K562 (cell line): Measurements from ENCODE around the gene RIPOR1. TPM values are rescaled to one million over a fixed set of nuclear protein-coding genes. Genes with fewer than 3 reads are reported as not detected.

ENCODE experiments used
- ASH1L ChIP-seq: fragments of 450-650 bp; IDR thresholded peaks from 2 replicates; pipeline ENCODE4 v1.6.1; 2018; ENCODE audit warnings: borderline replicate concordance, mild to moderate bottlenecking, low read depth; ENCODE audit not compliant: partially characterized antibody
- BRF1 ChIP-seq: IDR thresholded peaks from 3 replicates; pipeline ENCODE4 v1.6.1; 2011; ENCODE audit warnings: borderline replicate concordance, mild to moderate bottlenecking; ENCODE audit not compliant: insufficient read length; ENCODE audit errors: extremely low read depth
- CBX5 ChIP-seq: IDR thresholded peaks from 2 replicates; pipeline ENCODE4 v1.6.1; 2014; ENCODE audit warnings: low read depth, borderline replicate concordance
- CHD2 ChIP-seq: IDR thresholded peaks from 2 replicates; pipeline ENCODE4 v1.6.1; 2011; ENCODE audit warnings: low read depth, low read length
- DPF2 ChIP-seq: fragments of 450-650 bp; IDR thresholded peaks from 2 replicates; pipeline ENCODE4 v1.6.1; 2016
- FIP1L1 ChIP-seq: fragments of 200-400 bp; formaldehyde crosslinking; IDR thresholded peaks from 2 replicates; pipeline ENCODE4 v1.6.1; 2018; ENCODE audit warnings: mild to moderate bottlenecking, low read depth, low read length; ENCODE audit not compliant: poor library complexity, severe bottlenecking
- FOXA3 ChIP-seq, 2 experiments: fragments of 450-650 bp in 1 of 2; sonication (generic) in 1 of 2; formaldehyde crosslinking; IDR thresholded peaks in 1 of 2; conservative IDR thresholded peaks in 1 of 2; 2 replicates each; pipeline versions ENCODE4 v1.4.0 to v1.8.0; 2020 to 2022; ENCODE audit warnings: mild to moderate bottlenecking in 2 of 2, missing genetic modification reagents in 1 of 2
- FOXM1 ChIP-seq, 2 experiments: fragments of 450-650 bp in 1 of 2; sonication (generic) in 1 of 2; formaldehyde crosslinking in 1 of 2; IDR thresholded peaks; 2 replicates each; pipeline versions ENCODE4 v1.6.1 to v1.9.0; 2017 to 2022; ENCODE audit warnings: low read depth in 2 of 2, mild to moderate bottlenecking in 2 of 2, missing genetic modification reagents in 1 of 2, moderate library complexity in 1 of 2
- GATAD2B ChIP-seq: fragments of 450-650 bp; IDR thresholded peaks from 2 replicates; pipeline ENCODE4 v1.6.1; 2017; ENCODE audit warnings: mild to moderate bottlenecking, borderline replicate concordance
- KLF10 ChIP-seq: fragments of 250-450 bp; sonication (Bioruptor Pico); IDR thresholded peaks from 2 replicates; pipeline ENCODE4 v1.6.1; 2021; ENCODE audit warnings: matching md5 sums
- NCOA1 ChIP-seq: fragments of 450-650 bp; IDR thresholded peaks from 2 replicates; pipeline ENCODE4 v1.6.1; 2016; ENCODE audit warnings: low read depth
- NCOA4 ChIP-seq: fragments of 450-650 bp; IDR thresholded peaks from 2 replicates; pipeline ENCODE4 v1.6.1; 2018; ENCODE audit warnings: mild to moderate bottlenecking; ENCODE audit not compliant: partially characterized antibody
- RBBP5 ChIP-seq: fragments of 200-600 bp; sonication (generic); IDR thresholded peaks from 2 replicates; pipeline ENCODE4 v1.6.1; 2012; ENCODE audit warnings: borderline replicate concordance, mild to moderate bottlenecking, low read length, control low read depth, inconsistent platforms; ENCODE audit not compliant: insufficient read depth, poor library complexity, severe bottlenecking
- RBM39 ChIP-seq: fragments of 200-400 bp; formaldehyde crosslinking; optimal IDR thresholded peaks from 2 replicates; pipeline ENCODE3; 2018; ENCODE audit warnings: low read depth, low read length
- SMAD2 ChIP-seq: fragments of 150-350 bp; IDR thresholded peaks from 2 replicates; pipeline ENCODE4 v1.6.1; 2014; ENCODE audit warnings: low read depth, mild to moderate bottlenecking, low read length
- SREBF2 ChIP-seq: sonication (generic); formaldehyde crosslinking; IDR thresholded peaks from 2 replicates; pipeline ENCODE4 v1.4.0; 2020; ENCODE audit warnings: mild to moderate bottlenecking, missing genetic modification reagents
- TBL1XR1 ChIP-seq, 2 experiments: IDR thresholded peaks; 2 replicates each; pipeline ENCODE4 v1.6.1; 2012; ENCODE audit warnings: improper control_type of control experiment in 2 of 2, low read length in 2 of 2, mild to moderate bottlenecking in 1 of 2
- THRA ChIP-seq: fragments of 450-650 bp; IDR thresholded peaks from 2 replicates; pipeline ENCODE4 v1.6.1; 2017; ENCODE audit warnings: mild to moderate bottlenecking, moderate library complexity
- THRAP3 ChIP-seq: fragments of 450-650 bp; IDR thresholded peaks from 2 replicates; pipeline ENCODE4 v1.6.1; 2016; ENCODE audit warnings: mild to moderate bottlenecking, inconsistent platforms, borderline replicate concordance
- ZFP1 ChIP-seq: fragments of 450-650 bp; formaldehyde crosslinking; IDR thresholded peaks from 2 replicates; pipeline ENCODE4 v1.4.0; 2020; ENCODE audit warnings: mild to moderate bottlenecking, mixed read lengths
- ZKSCAN1 ChIP-seq: fragments of 150-350 bp; IDR thresholded peaks from 2 replicates; pipeline ENCODE4 v1.6.1; 2016; ENCODE audit warnings: low read depth, low read length
- ZNF239 ChIP-seq: fragments of 250-450 bp; sonication (Bioruptor Pico); IDR thresholded peaks from 2 replicates; pipeline ENCODE4 v1.4.0; 2020; ENCODE audit warnings: mild to moderate bottlenecking
- ZNF3 ChIP-seq: fragments of 250-450 bp; sonication (Bioruptor Pico); IDR thresholded peaks from 2 replicates; pipeline ENCODE4 v1.5.0; 2021; ENCODE audit warnings: mild to moderate bottlenecking, moderate library complexity
- ZSCAN29 ChIP-seq: fragments of 450-650 bp; IDR thresholded peaks from 2 replicates; pipeline ENCODE4 v1.6.1; 2017
- polyA plus RNA-seq, 8 experiments: library from polyadenylated mRNA; depleted of rRNA in 4 of 8; stranded (reverse) in 5 of 8; unstranded in 3 of 8; fragments of >200 nt; fragmentation: Nextera tagmentation in 2 of 8; fragmentation: Illumina TruSeq in 1 of 8; extraction: Ambion mirVana in 2 of 8; extraction: Trizol in 1 of 8; gene quantifications; 2 replicates each; pipeline versions ENCODE4 v1.2.1 to v1.2.3, GENCODE V29; 2011 to 2014; ENCODE audit warnings: inconsistent platforms in 1 of 8, missing spikeins in 1 of 8
- total RNA-seq, 7 experiments: library from RNA; depleted of rRNA in 6 of 7; stranded (reverse); fragments of >200 nt in 6 of 7; fragmentation: Illumina TruSeq in 2 of 7; extraction: Trizol in 2 of 7; gene quantifications; 2 replicates each; pipeline versions ENCODE4 v1.2.1 to v1.2.3, GENCODE V29; 2011 to 2021; ENCODE audit warnings: low replicate concordance in 1 of 7
- TF ChIP-seq, protein P1 (sequence below), 3 experiments: IDR thresholded peaks in 2 of 3; conservative IDR thresholded peaks in 1 of 3; 2 replicates each; pipeline ENCODE4 v1.5.1; 2011 to 2012; ENCODE audit warnings: low read length in 3 of 3, mild to moderate bottlenecking in 3 of 3, control low read depth in 2 of 3, improper control_type of control experiment in 1 of 3, inconsistent platforms in 1 of 3, low read depth in 1 of 3, mixed read lengths in 1 of 3, moderate library complexity in 1 of 3; ENCODE audit not compliant: insufficient read depth in 2 of 3
- TF ChIP-seq, protein P2 (sequence below): fragments of 450-650 bp; formaldehyde crosslinking; IDR thresholded peaks from 2 replicates; pipeline ENCODE4 v1.4.0; 2022; ENCODE audit warnings: mild to moderate bottlenecking, moderate library complexity

RIPOR1 gene
- total and polyA plus RNA-seq, 9 of the 15 experiments (the other 6 are each of a cell fraction or from before 2014, with no cell fraction given), result 0.36 to 31.1 (median 3.0) TPM

GRCh38 chr16:67480833-67481560, 47.6 kb upstream of the RIPOR1 start, which contains the start of gene ATP6V0D1 (continued):
- no peak for TF ChIP-seq CBX5
- peak; percentile 87 for TF ChIP-seq FIP1L1
- peak; percentile 56; the same call in 1 of the 2 replicates for TF ChIP-seq ZKSCAN1
- TF ChIP-seq ZNF3 (CRISPR knock-in tag), result no peak
- peak in 1 of 2 experiments; percentile 50; a peak in 1 of 4 replicates for TF ChIP-seq TBL1XR1 (IDR thresholded peaks at IDR 0.05; ENCODE audit: low read length in 2 of 2)
- TF ChIP-seq ASH1L, result no peak
- TF ChIP-seq, protein P1, sequence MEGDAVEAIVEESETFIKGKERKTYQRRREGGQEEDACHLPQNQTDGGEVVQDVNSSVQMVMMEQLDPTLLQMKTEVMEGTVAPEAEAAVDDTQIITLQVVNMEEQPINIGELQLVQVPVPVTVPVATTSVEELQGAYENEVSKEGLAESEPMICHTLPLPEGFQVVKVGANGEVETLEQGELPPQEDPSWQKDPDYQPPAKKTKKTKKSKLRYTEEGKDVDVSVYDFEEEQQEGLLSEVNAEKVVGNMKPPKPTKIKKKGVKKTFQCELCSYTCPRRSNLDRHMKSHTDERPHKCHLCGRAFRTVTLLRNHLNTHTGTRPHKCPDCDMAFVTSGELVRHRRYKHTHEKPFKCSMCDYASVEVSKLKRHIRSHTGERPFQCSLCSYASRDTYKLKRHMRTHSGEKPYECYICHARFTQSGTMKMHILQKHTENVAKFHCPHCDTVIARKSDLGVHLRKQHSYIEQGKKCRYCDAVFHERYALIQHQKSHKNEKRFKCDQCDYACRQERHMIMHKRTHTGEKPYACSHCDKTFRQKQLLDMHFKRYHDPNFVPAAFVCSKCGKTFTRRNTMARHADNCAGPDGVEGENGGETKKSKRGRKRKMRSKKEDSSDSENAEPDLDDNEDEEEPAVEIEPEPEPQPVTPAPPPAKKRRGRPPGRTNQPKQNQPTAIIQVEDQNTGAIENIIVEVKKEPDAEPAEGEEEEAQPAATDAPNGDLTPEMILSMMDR (IDR thresholded peaks at IDR 0.05 in 2 of 3, conservative IDR thresholded peaks at IDR 0.05 in 1 of 3; ENCODE audit: insufficient read depth in 2 of 3, low read depth in 1 of 3, low read length in 3 of 3), result peak; percentile 90 to 98 (median 93)
- TF ChIP-seq DPF2, result 0 out of 2 replicates have a peak, but pooled peaks have one; percentile 30
- TF ChIP-seq THRAP3, result no peak
- TF ChIP-seq ZNF239 (CRISPR knock-in tag), result no peak
- no peak for TF ChIP-seq BRF1
- peak in 1 of 2 experiments; percentile 75; a peak in 3 of 4 replicates for TF ChIP-seq FOXA3 (CRISPR knock-in tag; conservative IDR thresholded peaks at IDR 0.05 in 1 of 2, IDR thresholded peaks at IDR 0.05 in 1 of 2)
- TF ChIP-seq RBM39, result no peak
- no peak for TF ChIP-seq THRA
- TF ChIP-seq NCOA1, result no peak
- 0 out of 2 replicates have a peak, but pooled peaks have one; percentile 7 for TF ChIP-seq FOXM1 (IDR thresholded peaks at IDR 0.05; ENCODE audit: low read depth)
- TF ChIP-seq FOXM1 (CRISPR knock-in tag; IDR thresholded peaks at IDR 0.05; ENCODE audit: low read depth), result no peak
- TF ChIP-seq RBBP5, result peak; percentile 93
- TF ChIP-seq NCOA4, result no peak
- TF ChIP-seq, protein P2, sequence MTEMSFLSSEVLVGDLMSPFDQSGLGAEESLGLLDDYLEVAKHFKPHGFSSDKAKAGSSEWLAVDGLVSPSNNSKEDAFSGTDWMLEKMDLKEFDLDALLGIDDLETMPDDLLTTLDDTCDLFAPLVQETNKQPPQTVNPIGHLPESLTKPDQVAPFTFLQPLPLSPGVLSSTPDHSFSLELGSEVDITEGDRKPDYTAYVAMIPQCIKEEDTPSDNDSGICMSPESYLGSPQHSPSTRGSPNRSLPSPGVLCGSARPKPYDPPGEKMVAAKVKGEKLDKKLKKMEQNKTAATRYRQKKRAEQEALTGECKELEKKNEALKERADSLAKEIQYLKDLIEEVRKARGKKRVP, result no peak
- TF ChIP-seq SREBF2, result no peak
- no peak for TF ChIP-seq KLF10 (CRISPR knock-in tag)
- no peak for TF ChIP-seq SMAD2
- peak; percentile 75 for TF ChIP-seq GATAD2B
- TF ChIP-seq ZSCAN29, result no peak
- TF ChIP-seq CHD2, result no peak
- no peak for TF ChIP-seq ZFP1
